CD1c-positive myeloid dendritic cell (primary cell): Measurements from ENCODE around the gene ATRN.
"Not testable (repeated sequence)": the region's sequence is repeated elsewhere in the genome, so short reads cannot be mapped to it uniquely, and the experiment has no call there.

ENCODE experiments used
- DNase-seq: peaks from one replicate; pipeline ENCODE4 v3.0.0-alpha.2; 2016; ENCODE audit errors: extremely low spot score

The ATRN gene

DNA sequence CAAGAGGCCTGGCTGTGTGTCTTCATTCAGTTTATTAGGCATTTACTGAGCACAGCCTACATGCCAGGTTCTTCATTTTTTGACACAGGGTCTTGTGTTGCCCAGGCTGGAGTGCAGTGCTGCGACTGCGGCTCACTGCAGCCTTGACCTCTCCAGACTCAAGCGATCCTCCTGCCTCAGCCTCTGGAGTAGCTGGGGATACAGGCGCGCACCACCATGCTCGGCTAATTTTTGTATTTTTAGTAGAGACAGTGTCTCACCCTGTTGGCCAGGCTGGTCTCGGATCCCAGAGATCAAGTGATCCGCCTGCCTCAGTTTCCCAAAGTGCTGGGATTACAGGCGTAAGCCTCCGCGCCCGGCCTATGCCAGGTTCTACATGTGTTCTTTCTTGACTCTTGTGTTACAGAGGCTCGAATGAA is 601 bp upstream of the ATRN start:
- DNase-seq = no peak

DNA sequence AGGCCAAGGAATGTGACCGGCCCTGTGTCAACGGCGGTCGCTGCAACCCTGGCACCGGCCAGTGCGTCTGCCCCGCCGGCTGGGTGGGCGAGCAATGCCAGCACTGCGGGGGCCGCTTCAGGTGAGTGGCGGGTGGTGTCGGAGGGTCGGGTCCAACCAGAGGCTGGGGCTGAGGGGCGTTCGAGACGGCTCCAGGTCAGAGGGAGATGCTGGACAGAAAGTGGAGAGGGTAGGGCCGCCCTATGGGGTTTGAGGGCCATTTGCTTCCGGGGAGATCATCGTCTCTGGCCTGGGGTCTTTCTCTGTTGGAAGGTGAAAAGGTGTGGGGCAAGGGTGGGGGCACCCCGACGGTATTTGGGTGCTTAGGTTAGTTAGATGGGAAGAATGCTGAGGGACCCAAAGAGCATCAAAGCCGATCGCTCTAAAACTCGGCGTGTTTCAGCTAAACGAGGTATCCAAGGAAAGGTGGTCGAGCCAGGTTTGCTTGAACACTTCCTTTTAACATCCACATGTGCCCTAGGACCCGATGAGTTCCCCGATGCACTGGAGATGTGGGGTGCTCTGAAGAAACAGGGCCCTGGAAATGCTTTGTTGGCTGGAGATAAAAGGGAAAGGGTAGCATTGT is 691 bp downstream of the ATRN start:
- no peak for DNase-seq

DNA sequence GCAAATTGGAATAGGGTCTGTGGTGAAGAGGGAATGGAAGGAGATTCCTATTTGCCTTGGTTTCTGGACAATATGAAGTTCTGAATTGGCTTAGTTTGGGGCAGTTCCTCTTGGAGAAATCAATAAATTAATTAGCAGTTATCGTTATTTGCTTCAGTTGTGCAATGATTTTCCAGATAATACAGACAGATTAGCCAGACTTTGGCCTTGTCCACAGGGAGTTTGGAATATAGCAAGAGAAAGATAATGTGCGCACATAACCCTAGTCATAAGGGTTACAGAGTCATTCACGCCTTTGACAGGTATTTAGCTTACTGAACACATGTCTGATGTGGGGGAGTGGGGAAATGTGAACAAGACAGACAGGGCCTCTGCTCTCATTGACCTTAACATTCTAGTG is 1.3 kb downstream of the ATRN start:
- no peak for DNase-seq

DNA sequence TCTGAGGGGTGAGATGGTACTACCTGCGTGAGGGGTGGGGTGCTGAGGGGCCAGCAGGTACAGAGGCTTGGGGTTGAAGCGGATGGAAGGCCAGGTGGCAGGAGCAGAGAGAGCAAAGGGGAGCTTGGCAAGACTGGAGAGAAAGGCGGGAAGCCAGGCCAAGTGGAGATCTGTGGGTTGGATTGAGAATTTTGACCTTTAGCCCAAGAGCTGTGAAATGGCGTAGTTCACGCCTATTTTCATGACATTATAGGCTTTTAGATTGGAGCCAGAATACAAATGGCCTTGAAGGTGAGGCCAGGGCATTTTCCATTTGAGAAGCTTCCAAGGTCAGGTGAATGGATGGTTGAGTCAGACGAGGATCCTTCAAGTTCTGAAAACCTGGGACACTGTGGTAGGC is 2.5 kb downstream of the ATRN start:
- no peak for DNase-seq

DNA sequence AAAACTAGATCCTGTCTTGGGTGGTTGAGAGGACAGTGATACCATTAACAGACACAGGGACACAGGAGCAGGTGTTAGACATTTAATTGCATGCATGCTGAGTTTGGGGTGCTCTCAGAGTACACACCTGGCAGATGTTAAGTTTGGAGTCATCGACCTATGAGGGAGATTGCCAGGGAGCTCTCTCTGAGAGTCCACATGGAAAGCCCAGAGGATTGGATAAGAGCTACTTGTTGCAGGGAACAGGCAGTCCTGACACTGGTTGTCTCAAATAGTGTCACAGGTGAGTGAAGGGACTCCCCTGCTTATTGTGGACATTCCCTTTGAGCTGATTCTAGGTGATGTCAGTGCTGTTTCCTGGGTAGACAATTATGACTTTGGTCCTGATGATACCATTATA is 3.1 kb downstream of the ATRN start:
- DNase-seq = no peak

DNA sequence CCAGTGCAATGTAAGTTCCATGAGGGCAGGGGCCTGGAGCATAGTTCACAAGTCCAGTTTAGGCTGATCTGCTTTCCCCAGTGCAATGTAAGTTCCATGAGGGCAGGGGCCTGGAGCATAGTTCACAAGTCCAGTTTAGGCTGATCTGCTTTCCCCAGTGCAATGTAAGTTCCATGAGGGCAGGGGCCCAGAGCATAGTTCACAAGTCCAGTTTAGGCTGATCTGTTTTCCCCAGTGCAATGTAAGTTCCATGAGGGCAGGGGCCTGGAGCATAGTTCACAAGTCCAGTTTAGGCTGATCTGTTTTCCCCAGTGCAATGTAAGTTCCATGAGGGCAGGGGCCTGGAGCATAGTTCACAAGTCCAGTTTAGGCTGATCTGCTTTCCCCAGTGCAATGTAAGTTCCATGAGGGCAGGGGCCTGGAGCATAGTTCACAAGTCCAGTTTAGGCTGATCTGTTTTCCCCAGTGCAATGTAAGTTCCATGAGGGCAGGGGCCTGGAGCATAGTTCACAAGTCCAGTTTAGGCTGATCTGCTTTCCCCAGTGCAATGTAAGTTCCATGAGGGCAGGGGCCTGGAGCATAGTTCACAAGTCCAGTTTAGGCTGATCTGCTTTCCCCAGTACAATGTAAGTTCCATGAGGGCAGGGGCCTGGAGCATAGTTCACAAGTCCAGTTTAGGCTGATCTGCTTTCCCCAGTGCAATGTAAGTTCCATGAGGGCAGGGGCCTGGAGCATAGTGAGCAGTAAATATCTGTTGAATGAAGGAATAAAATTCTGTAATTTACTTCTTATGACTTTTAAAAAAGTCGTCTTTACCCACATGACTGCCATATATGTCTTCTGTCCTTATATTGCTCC is 6.4 kb downstream of the ATRN start:
- not testable (repeated sequence) for DNase-seq

DNA sequence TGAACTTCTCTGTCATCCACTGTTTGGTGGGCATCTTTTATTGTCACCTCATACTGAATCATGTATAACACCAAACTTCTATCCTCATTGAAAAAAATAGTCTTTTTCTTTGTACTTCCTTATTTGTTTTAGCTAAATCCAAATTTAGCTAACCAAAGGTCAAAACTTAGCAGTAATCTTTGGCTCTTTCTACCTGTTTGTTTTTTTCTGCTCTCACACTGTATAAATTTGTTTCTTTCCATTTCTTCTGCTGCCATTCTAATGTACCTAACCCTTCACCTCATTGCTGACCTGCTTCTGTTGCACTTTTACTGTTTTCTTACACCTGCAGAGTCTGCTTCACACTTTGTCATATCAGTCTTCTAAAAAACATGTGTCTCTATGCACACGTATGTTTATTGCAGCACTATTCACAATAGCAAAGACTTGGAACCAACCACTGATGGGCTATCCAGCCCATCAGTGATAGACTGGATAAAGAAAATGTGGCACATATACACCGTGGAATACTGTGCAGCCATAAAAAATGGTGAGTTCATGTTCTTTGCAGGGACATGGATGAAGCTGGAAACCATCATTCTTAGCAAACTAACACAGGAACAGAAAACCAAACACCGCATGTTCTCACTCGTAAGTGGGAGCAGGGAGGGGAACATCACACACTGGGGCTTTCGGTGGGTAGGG is 7.2 kb downstream of the ATRN start:
- no peak for DNase-seq

DNA sequence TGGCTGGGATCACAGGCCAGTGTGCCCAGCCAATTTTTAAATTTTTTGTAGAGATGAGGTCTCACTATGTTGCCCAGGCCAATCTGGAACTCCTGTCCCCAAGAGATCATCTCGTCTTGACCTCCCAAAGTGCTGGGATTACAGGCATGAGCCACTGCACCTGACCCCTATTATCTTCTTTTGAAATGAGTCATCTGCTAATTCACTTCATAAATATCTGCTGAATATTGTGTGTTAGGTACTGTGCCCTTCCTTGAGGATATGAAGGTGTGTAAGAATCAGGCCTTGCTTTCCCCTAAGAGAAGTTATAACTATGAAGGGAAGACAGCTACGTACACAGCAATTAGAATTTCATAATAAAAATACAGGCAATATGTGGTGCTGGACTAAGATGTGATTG is 8.2 kb downstream of the ATRN start:
- no peak for DNase-seq

DNA sequence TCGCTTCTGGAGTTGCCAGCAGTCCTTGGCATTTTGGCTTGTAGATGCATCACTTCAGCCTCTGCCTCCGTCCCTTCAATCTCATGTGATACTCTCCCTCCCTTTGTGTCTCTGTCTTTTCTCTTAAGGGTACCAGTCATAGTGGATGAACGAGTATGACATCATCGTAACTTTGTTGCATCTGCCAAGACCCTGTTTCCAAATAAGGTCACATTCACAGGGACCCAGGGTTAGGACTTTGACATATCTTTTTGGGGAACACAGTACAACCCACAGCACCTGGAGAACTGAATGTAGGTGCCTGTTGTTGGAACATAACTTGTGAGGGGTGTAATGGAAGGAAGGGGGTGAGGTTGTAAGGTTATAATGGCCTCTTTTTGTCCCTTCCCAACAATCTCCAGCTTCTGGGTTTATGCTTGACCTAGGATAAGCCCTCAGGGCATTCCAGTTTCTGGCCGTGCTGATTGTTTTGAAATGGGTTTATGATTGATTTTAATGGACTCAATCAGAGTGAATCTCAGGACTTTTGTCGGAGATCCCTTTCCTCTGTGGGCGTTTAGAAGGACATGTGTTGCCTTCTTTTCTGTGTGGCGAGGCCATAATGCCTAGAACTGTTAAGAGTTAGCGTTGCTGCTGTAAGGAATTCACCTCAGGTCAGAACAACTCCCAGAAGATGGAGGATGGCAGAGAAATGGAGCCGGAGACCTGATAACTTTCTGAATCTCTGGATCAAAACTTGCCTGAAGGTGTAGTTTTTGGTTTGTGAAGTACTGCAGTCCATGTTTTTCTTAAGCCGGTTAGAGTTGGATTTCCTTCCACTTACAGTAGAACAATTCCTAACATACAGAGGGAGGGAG is 9.2 kb downstream of the ATRN start:
- DNase-seq = no peak

DNA sequence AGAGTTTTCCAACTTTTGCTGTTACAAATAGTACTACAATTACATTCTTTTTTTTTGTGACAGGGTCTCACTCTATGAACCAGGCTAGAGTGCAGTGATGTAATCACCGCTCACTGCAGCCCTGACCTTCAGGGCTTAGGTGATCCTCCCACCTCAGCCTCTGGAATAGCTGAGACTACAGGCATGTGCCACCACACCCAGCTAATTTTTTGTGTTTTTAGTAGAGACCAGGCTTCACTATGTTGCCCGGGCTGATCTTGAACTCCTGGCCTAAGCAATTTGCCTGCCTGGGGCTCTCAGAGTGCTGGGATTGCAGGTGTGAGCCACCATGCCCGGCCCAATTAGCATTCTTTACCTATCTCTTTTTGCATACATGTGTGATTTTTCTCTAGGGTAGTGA is 12.5 kb downstream of the ATRN start:
- no peak for DNase-seq

DNA sequence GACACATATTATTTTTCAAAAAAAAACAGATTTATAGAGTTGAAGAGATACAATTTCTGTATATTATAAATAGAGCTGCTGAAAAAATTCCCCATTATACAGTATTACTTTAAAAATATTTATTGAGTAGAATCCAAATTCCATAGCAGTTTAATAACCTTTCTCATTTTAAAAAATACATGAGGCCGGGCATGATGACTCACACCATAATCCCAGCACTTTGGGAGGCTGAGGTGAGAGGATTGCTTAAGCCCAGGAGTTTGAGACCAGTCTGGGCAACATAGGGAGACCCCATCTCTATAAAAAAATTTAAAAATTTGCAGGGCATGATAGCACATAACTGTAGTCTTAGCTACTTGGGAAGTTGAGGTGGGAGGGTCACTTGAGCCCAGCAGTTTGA is 13.0 kb downstream of the ATRN start:
- no peak for DNase-seq

DNA sequence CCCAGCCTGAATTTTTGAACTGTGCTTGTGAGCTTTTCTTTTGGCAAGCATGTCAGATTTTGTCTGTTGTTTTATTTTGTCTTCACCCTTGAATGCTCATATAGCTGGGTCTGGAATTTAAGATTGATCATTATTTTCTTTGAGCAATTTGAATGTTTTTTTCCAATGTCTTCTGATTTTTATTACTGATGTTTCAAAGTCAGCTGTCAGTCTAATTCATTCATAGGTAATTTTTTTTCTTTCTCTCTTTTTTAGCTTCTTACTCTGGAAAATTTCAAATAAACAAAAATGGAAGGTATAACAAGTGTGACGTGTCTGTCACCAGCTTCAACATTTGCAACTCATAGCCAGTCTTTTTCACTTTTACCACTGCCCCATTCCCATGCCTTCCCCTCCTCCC is 15.1 kb downstream of the ATRN start:
- DNase-seq = no peak

DNA sequence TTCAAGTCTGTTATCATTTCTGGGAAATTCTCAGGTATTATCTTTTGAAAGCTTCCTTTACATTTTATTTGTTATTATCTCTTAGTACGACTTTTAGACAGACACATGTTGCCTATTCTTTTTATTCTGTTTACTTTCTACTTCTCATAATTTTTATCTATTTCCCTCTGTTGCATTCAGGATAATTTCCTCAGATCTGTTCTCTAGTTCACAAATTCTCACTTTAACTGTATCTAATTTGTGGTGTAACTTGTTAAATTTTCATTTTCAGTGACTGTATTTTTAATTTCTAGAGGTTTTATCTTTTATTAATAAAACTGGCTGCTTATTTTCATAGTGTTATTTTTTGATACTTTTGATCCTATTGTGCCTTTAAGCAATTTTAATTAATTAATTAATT is 16.0 kb downstream of the ATRN start:
- DNase-seq = no peak

DNA sequence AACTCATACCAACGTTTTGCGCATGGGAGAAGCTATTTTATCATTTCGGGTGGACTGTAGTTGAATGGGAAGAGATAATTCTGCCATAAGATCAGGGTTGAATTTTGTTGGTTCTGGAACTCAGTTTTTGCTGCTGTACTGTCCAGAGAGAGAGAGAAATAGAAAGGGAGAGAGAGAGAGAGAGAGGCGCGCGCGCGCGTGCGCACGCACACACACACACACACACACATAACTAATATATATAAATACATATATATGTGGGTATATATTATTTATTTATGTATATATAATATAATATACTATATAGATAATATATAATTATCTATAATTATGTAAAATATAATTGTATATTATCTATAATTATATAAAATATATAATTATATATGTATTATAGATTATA is 21.9 kb downstream of the ATRN start:
- no peak for DNase-seq

DNA sequence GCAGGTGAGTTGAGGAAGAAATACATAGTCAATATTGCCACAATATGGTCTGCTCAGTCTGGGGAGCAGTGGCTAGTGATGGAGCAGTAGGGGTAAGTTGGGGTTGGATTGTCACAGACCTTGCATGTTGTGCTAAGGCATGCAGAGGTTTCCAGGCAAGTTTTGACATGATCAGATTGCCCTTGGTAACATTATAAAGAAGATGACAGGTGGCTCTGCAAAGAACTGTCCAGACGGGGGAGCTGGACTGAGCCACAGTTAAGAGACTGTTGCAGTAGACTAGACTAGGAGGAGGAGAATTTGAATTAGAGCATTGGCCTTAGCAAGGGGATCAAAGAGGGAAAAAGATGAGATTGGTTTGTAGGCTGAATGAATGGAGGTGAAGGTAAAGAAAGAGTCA is 23.4 kb downstream of the ATRN start:
- DNase-seq = no peak

DNA sequence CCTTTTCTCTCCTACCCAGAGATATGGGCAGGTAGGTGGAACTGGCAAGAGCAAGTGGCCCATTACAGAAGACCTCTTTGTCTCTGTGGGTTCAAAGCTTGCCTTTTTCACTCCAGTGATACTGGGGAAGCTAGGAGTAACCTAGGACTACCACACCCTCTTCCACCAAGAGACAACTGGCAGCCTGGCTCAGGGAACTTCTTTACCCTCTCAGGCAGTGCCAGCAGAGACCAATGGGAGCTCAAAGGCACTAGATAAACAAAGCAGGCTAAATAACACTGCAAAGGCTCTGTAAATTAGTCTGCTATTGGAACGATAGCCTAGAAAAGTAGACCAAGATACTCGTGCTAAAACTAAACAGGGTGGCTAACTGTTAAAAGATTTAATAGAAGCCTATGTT is 32.1 kb downstream of the ATRN start:
- DNase-seq = no peak

DNA sequence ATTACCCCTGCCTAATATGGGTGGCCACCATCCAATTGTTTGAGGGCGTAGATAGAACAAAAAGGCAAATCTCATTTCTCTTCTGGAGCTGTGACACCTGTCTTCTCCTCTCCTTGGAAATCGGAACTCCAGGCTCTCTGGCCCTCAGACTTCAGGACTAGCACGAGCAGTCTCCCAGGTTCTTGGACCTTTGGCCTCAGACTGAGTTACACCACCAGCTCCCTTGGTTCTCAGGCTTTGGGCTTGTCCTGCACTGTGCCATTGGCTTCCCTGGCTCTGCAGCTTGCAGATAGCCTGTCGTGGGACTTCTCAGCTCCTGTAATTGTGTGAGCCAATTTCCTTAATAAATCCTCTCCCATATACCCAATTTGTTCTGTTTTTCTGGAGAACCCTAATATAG is 34.3 kb downstream of the ATRN start:
- DNase-seq = no peak

DNA sequence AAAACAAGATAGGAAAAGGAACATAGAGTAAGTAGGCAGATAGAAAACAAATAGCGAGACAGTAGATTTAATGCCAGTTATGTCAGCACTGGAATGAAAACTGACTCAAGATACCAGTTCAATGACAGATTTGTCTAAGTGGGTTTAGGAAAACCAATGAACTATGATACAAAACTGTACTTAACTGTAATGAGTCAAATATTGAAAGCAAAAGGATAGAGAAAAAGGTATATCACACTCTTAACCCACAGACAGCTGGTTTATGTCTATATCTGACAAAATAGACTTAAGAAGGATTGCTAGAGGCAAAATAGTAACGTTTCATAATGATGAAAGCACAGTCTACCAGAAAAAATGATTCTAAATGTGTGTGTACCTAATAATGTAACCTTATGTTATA is 38.2 kb downstream of the ATRN start:
- no peak for DNase-seq

DNA sequence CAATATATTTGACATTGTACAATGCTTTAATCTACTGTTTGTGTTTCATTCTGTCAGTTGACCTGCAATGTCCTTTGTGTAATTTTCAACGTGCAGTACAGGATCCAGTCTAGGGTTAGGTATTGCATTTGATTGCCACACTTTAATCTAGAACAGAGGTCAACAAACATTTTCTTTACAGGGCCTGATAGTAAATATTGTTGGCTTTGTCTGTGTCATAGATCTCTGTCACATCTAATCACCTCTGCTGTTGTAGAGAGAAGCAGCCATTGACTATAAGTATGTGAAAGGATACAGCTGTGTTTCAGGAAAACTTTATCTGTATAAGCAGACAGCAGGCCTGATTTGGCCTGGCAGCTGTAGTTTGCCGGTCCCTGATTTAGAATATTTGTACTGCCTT is 39.3 kb downstream of the ATRN start:
- no peak for DNase-seq

DNA sequence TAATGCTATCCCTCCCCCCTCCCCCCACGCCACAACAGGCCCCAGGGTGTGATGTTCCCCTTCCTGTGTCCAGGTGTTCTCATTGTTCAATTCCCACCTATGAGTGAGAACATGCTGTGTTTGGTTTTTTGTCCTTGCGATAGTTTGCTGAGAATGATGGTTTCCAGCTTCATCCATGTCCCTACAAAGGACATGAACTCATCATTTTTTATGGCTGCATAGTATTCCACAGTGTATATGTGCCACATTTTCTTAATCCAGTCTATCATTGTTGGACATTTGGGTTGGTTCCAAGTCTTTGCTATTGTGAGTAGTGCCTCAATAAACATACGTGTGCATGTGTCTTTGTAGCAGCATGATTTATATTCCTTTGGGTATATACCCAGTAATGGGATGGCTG is 41.4 kb downstream of the ATRN start:
- DNase-seq = not testable (repeated sequence)

DNA sequence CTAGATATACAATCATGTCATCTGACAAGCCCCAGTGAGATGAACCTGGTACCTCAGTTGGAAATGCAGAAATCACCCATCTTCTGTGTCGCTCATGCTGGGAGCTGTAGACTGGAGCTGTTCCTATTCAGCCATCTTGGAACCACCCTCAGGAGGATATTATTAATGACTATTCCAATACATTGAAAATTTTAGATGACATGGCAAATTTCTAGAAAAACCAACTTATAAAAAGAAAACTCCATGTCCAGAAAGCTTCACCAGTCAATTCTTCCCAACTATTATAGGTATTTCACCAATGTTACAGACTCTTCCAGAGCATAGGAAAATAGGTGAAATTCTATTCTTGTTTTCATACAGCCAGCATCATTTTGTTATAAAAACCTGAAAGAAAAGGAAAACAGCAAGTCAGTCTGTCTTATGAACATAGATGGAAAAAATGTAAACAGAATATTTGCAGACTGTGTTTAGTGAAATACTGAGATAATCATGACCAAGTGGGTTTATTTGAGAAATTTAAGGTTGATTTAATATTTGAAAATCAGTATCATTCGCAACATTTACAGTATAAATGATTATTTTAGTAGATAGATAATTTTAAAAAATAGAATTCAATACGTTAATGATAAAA is 43.3 kb downstream of the ATRN start:
- no peak for DNase-seq
